GM18508 (cell line): ENCODE results near the gene CD300H.

Source experiments
- ATAC-seq: cut with Tn5 transposase; IDR thresholded peaks from one replicate; pipeline ENCODE4 v1.9.1; 2021; ENCODE audit warnings: moderate number of reproducible peaks; ENCODE audit not compliant: insufficient read depth, unreplicated experiment

The CD300H gene

DNA sequence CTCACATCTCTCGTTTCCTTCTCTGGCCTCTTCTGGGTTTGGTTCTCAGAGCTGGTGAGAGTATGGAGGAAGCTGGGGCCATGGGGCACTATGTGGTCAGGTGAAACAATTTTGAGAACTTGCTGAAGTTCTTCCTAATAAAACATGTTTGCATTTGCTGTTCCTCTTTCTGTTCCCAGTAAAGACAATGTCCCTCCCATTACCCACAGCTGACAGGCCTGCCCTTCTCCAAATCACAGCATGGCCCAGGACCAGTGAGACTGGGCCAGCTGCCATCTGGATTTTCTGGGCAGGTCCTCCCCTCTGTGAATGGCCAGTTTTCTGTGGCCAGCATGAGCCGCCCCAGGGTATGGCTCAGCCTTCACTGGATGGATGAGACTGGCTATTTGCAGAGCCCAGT is at the start of gene CD300H:
CD300H (minus strand) TSS at position 113 of the 400 bp plus-strand sequence.
- no peak for ATAC-seq

DNA sequence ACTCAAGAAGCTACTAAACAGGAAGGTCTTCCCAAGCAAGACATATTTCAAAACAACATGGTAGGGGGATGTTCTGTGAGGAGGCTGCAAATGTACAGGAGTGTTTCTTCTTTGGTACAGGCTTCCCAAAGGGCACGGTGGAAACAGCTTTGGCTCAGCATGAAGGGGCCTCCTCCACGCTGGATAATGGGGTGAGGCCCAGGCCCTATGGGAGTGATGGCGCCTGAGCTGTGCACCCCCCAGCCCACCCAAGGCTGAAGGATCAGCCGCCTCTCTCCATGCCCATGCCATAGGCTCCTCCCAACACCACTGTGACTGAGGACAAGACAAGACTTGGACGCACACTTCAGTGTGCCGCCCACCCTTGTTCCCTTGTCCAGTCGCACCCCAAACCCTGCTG is 49.4 kb upstream of the CD300H start:
- ATAC-seq = no peak

GRCh38 chr17:74612046-74612445 is 44.7 kb upstream of the CD300H start:
- no peak for ATAC-seq

- ATAC-seq = no peak
Measured at GRCh38 chr17:74610108-74610507, 42.8 kb upstream of the CD300H start.

DNA sequence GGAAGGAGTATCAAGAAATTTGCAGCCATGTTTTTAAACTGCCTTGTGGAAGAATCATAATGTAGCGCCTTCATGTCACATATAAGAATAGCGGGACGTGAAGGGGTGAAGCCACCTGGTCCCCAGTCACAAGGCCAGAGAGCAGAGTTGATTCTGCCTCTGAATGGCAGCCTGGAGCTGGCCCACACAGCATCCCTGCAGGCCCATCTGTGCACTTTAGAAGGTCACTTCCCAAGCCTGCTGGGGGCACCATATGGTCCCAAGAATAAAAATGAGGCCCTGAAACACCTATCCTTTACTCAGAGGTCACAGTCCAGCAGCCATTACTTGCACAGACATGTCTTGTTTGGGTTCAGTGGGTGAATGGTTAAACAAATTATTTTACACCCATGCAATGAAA is 41.2 kb upstream of the CD300H start:
- ATAC-seq = no peak

- ATAC-seq = no peak
Measured at GRCh38 chr17:74607221-74607620, 39.9 kb upstream of the CD300H start.

DNA sequence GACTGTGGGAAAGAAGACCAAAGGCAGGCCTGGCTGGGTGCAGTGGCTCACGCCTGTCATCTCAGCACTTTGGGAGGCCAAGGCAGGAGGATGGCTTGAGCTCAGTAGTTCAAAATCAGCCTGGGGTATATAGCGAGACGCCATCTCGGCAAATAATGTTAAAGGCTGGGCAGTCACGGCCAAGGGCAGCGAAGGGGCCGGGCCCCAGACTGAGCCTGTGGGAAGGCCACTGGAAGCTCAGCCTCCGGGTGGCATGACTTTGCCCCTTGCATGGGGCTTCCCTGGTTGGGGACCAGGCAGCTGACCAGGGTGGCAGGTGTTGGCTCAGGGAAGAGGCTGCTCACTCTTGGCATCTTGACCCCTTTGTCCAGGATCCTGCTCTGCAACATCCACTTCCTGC is 38.7 kb upstream of the CD300H start:
- no peak for ATAC-seq

GRCh38 chr17:74605361-74605760 is 38.1 kb upstream of the CD300H start:
- ATAC-seq = no peak

DNA sequence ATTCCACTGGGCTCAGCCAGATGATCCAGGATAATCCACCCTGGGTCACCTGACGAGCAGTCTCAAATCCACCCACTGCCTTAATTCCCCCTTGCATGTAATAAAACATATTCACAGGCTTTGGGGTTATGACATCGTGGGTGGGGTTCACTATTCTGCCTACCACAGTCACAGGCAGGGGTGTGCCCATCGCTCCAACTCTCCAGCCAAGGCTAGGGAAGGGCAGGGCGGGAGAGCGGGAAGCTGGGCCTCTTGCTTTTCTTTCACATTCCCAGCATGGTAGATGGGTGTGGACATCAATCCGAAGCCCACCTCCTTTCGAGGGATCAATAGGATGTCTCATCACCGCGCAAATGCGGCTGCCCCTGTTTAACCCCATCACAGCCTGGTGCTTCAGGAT is 37.5 kb upstream of the CD300H start:
- ATAC-seq = no peak

- ATAC-seq = no peak
Measured at GRCh38 chr17:74604200-74604599, 36.9 kb upstream of the CD300H start.

- ATAC-seq = no peak
Measured at GRCh38 chr17:74603746-74604145, 36.4 kb upstream of the CD300H start.

DNA sequence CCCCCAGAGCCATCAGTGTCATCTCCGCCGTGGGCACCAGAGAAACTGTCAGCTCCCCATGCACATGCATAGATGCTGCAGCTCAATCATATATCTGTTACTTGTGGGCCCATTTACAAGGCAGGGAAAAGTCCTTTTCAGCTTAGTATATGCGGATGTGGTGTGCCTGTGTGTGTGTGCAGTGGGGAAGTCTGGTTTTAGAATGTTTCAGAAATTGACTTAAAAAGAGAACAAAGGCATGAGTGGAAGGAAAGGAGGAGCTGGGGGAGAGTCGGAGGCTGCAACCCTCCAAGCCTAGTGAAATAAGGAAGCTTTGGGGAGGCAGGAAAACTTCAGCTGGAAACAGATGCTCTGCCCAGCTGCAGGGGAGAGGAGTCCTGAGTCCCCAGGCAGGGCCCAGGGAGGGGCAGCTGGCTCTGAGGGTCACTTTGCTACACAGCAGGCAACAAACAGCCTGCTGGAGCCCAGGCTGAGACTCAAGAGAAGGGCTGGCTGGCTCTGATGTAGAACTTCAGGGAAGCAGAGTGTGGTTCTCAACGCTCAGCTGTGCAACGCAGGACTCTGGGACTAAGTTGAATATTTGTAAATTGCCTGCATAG is 35.8 kb upstream of the CD300H start:
- ATAC-seq = no peak

GRCh38 chr17:74601944-74602572 is 34.7 kb upstream of the CD300H start:
- ATAC-seq = no peak

DNA sequence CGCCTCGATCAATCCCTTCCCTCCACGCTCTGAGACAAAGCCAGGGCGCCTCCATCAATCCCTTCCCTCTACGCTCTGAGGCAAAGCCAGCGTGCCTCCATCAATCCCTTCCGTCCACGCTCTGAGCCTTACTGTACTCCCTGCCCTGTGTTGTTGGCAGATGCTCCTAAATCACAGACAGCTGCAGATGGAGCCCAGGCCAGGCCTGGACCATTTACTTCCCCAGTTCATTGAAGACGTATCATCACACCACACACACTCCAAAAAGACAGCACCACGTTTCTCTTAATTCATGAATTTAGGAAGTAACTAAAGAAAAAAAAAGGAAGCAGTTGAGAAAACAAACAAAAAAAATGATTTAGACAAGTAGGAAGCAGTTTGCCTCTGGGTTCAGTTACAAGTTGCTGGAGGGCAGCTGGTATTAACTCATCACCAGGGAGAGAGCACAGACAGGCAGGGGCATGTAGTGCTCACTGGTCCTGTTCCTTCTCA is 32.2 kb upstream of the CD300H start:
- no peak for ATAC-seq

DNA sequence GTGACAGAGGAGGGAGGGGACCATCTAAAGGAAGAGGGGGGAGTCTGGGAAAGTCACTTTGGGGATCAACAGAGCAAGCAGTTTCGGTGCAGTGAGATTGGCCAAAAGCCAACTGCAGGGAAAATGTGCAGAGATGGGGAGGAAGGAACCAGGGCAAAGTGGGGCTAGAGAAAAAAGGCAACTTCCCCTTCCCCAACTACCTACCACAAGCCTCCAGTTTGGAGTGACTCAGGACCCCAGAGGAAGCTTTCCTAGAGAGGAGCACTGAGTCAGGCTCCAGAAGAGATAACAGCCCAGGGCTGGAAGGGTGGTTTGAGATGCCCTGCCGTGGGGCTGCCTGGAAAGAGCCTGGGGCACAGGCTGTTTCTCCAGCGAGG is 31.7 kb upstream of the CD300H start:
- ATAC-seq = no peak

- ATAC-seq = no peak
Measured at GRCh38 chr17:74598346-74599022, 31.2 kb upstream of the CD300H start.

- ATAC-seq = no peak
Measured at GRCh38 chr17:74597069-74597790, 29.9 kb upstream of the CD300H start.

GRCh38 chr17:74595037-74595750 is 27.9 kb upstream of the CD300H start:
- ATAC-seq = no peak

GRCh38 chr17:74592087-74592990 is 25.0 kb upstream of the CD300H start, which contains the start of gene CD300LD:
TSS of gene CD300LD (minus strand) at chr17:74592283. CDS start at chr17:74592202, 81 bp downstream.
- ATAC-seq = no peak
